HepG2 (cell line): ENCODE data around the gene C1orf21. TPM values are rescaled to one million over a fixed set of nuclear protein-coding genes. Genes with fewer than 3 reads are reported as not detected.
A peak's percentile ranks its signal among the peaks of the same experiment; 100 is the strongest.

Experiments
- AKNA ChIP-seq: sonication (generic); formaldehyde crosslinking; IDR thresholded peaks from 2 replicates; pipeline ENCODE4 v1.4.0; 2020; ENCODE audit warnings: missing genetic modification reagents, borderline replicate concordance
- FOXC1 ChIP-seq: sonication (generic); formaldehyde crosslinking; IDR thresholded peaks from 2 replicates; pipeline ENCODE4 v1.8.0; 2022; ENCODE audit warnings: mild to moderate bottlenecking, missing genetic modification reagents, borderline replicate concordance
- HNF4G ChIP-seq, 2 experiments: sonication (generic) in 1 of 2; formaldehyde crosslinking in 1 of 2; IDR thresholded peaks; 2 replicates each; pipeline versions ENCODE4 v1.4.0 to v1.6.1; 2011 to 2020; ENCODE audit warnings: borderline replicate concordance in 2 of 2, low read depth in 2 of 2, mild to moderate bottlenecking in 2 of 2, low read length in 1 of 2, missing genetic modification reagents in 1 of 2, moderate library complexity in 1 of 2
- KAT7 ChIP-seq: IDR thresholded peaks from 2 replicates; pipeline ENCODE4 v1.6.1; 2018; ENCODE audit warnings: borderline replicate concordance, missing compliant biosample characterization
- KMT2B ChIP-seq: IDR thresholded peaks from 2 replicates; pipeline ENCODE4 v1.6.1; 2016; ENCODE audit warnings: missing genetic modification reagents, missing compliant biosample characterization
- MXD1 ChIP-seq: sonication (generic); formaldehyde crosslinking; IDR thresholded peaks from 2 replicates; pipeline ENCODE4 v1.4.0; 2020; ENCODE audit warnings: mild to moderate bottlenecking, missing genetic modification reagents
- THAP8 ChIP-seq: sonication (generic); formaldehyde crosslinking; IDR thresholded peaks from 2 replicates; pipeline ENCODE4 v1.5.1; 2020; ENCODE audit warnings: missing genetic modification reagents, mild to moderate bottlenecking, borderline replicate concordance
- ZFP90 ChIP-seq: sonication (generic); formaldehyde crosslinking; IDR thresholded peaks from 2 replicates; pipeline ENCODE4 v1.8.0; 2022; ENCODE audit warnings: missing genetic modification reagents, mild to moderate bottlenecking, inconsistent platforms, borderline replicate concordance
- ZNF280B ChIP-seq: sonication (generic); formaldehyde crosslinking; IDR thresholded peaks from 2 replicates; pipeline ENCODE4 v1.5.0; 2020; ENCODE audit warnings: missing genetic modification reagents, mild to moderate bottlenecking, borderline replicate concordance
- ZNF318 ChIP-seq: sonication (generic); formaldehyde crosslinking; IDR thresholded peaks from 2 replicates; pipeline ENCODE4 v1.4.0; 2020; ENCODE audit warnings: mild to moderate bottlenecking, missing genetic modification reagents
- polyA plus RNA-seq, 8 experiments: library from polyadenylated mRNA; depleted of rRNA in 3 of 8; stranded (reverse) in 7 of 8; unstranded in 1 of 8; fragments of >200 nt; fragmentation: Illumina TruSeq in 4 of 8; extraction: Trizol in 4 of 8; gene quantifications; 2 replicates each; pipeline versions ENCODE4 v1.2.1 to v1.2.3, GENCODE V29; 2011 to 2016; ENCODE audit warnings: low read depth in 4 of 8, missing spikeins in 1 of 8, mixed read lengths in 1 of 8; ENCODE audit not compliant: insufficient read depth in 1 of 8
- total RNA-seq, 5 experiments: library from RNA; depleted of rRNA; stranded (reverse); fragments of >200 nt; fragmentation: Illumina TruSeq; extraction: Trizol; gene quantifications; 2 replicates each; pipeline ENCODE4 v1.2.3, GENCODE V29; 2016; ENCODE audit warnings: low read depth in 1 of 5

Gene C1orf21
- total and polyA plus RNA-seq, 2 of the 13 experiments (the other 11 are each of a cell fraction or from before 2014, with no cell fraction given) = not detected

GRCh38 chr1:184664042-184664660 is 277.3 kb downstream of the C1orf21 start (continued):
- TF ChIP-seq ZFP90 (CRISPR knock-in tag) = no peak
- TF ChIP-seq KMT2B (CRISPR knock-in tag) = no peak
- TF ChIP-seq AKNA = no peak
- no peak for TF ChIP-seq KAT7 (CRISPR knock-in tag)
- TF ChIP-seq HNF4G (IDR thresholded peaks at IDR 0.05; ENCODE audit: borderline replicate concordance, low read depth, low read length) = no peak
- no peak for TF ChIP-seq HNF4G (CRISPR knock-in tag; IDR thresholded peaks at IDR 0.05; ENCODE audit: borderline replicate concordance, low read depth)
- TF ChIP-seq MXD1 = peak; percentile 53; the same call in 1 of the 2 replicates
- peak; percentile 35; the same call in 1 of the 2 replicates for TF ChIP-seq FOXC1
- TF ChIP-seq THAP8 = no peak
- TF ChIP-seq ZNF280B (CRISPR knock-in tag) = 0 out of 2 replicates have a peak, but pooled peaks have one; percentile 29
- TF ChIP-seq ZNF318 = no peak
